Measurements from ENCODE around the gene PLCL1. TPM values are rescaled to one million over a fixed set of nuclear protein-coding genes. Genes with fewer than 3 reads are reported as not detected.

The PLCL1 gene
- total and polyA plus RNA-seq, 3 experiments from 2014 or later = 0.70 to 2.0 (median 0.71) TPM

- Histone ChIP-seq H3K4me3 (ENCODE audit: low read length) (no peak overlapping the region), H3K36me3 (ENCODE audit: insufficient read depth, low read length) (no peaks in the 10 kb centered on the region), H3K27ac (ENCODE audit: low read depth, low read length) (no peak overlapping the region), H3K9me3 (ENCODE audit: low read length) (no peaks in the 10 kb centered on the region), H3K27me3 (ENCODE audit: insufficient read depth, low read length, poor library complexity, severe bottlenecking) (no peaks in the 10 kb centered on the region), H3K4me1 (ENCODE audit: insufficient read depth, low read length) (peaks cover 16% of the 10 kb centered on the region)
- no peaks in the 10 kb centered on the region for H3K36me3 Mint-ChIP-seq
- no peak for DNase-seq
- POLR2A ChIA-PET = no interaction called here
- CTCF ChIA-PET = no interaction called here
- no peak overlapping the region for H3K27ac Mint-ChIP-seq
- H3K4me1 Mint-ChIP-seq = peaks cover 10 to 28% (median 11%) of the 10 kb centered on the region in 3 donors
- H3K4me3 Mint-ChIP-seq = no peak overlapping the region
- H3K27me3 Mint-ChIP-seq = peaks cover under 1 to 4% of the 10 kb centered on the region in 2 donors
- no peaks in the 10 kb centered on the region for H3K9me3 Mint-ChIP-seq
Measured at GRCh38 chr2:197937814-197938213, 133.4 kb downstream of the PLCL1 start.

GRCh38 chr2:197938555-197938954 lies 134.2 kb downstream of the PLCL1 start:
- CTCF ChIA-PET = no interaction called here
- H3K27me3 ChIP-seq (ENCODE audit: insufficient read depth, low read length, poor library complexity, severe bottlenecking) = no peaks in the 10 kb centered on the region
- no peak overlapping the region for H3K4me3 Mint-ChIP-seq
- DNase-seq = no peak
- H3K9me3 ChIP-seq (ENCODE audit: low read length) = no peaks in the 10 kb centered on the region
- H3K4me1 Mint-ChIP-seq = peaks cover 10 to 24% (median 10%) of the 10 kb centered on the region in 3 donors
- H3K36me3 ChIP-seq (ENCODE audit: insufficient read depth, low read length) = no peaks in the 10 kb centered on the region
- H3K27ac ChIP-seq (ENCODE audit: low read depth, low read length) = no peak overlapping the region
- no peaks in the 10 kb centered on the region for H3K36me3 Mint-ChIP-seq
- POLR2A ChIA-PET = no interaction called here
- peaks cover 19% of the 10 kb centered on the region for H3K4me1 ChIP-seq (ENCODE audit: insufficient read depth, low read length)
- no peak overlapping the region for H3K27ac Mint-ChIP-seq
- no peak overlapping the region for H3K4me3 ChIP-seq (ENCODE audit: low read length)
- peaks cover 0 to 4% (median 0%) of the 10 kb centered on the region in 5 donors for H3K9me3 Mint-ChIP-seq
- H3K27me3 Mint-ChIP-seq = peaks cover 2 to 8% of the 10 kb centered on the region in 2 donors

- no peak overlapping the region for H3K27ac Mint-ChIP-seq
- no peak overlapping the region for H3K4me3 Mint-ChIP-seq
- ChIA-PET POLR2A (no interaction called here), CTCF (no interaction called here)
- Histone ChIP-seq H3K4me1 (ENCODE audit: insufficient read depth, low read length) (peaks cover 21% of the 10 kb centered on the region), H3K27me3 (ENCODE audit: insufficient read depth, low read length, poor library complexity, severe bottlenecking) (no peaks in the 10 kb centered on the region), H3K36me3 (ENCODE audit: insufficient read depth, low read length) (no peaks in the 10 kb centered on the region), H3K4me3 (ENCODE audit: low read length) (no peak overlapping the region), H3K9me3 (ENCODE audit: low read length) (no peaks in the 10 kb centered on the region), H3K27ac (ENCODE audit: low read depth, low read length) (no peak overlapping the region)
- no peaks in the 10 kb centered on the region for H3K36me3 Mint-ChIP-seq
- H3K4me1 Mint-ChIP-seq = peaks cover 3 to 16% (median 4%) of the 10 kb centered on the region in 3 donors
- no peak for DNase-seq
- peaks cover 0 to 8% (median 0%) of the 10 kb centered on the region in 5 donors for H3K9me3 Mint-ChIP-seq
- peaks cover 2 to 13% of the 10 kb centered on the region in 2 donors for H3K27me3 Mint-ChIP-seq
Measured at GRCh38 chr2:197939787-197940186, 135.4 kb downstream of the PLCL1 start.

GRCh38 chr2:197940382-197940781 lies 136.0 kb downstream of the PLCL1 start:
- H3K36me3 ChIP-seq (ENCODE audit: insufficient read depth, low read length) = no peaks in the 10 kb centered on the region
- H3K27me3 Mint-ChIP-seq = peaks cover 2 to 13% of the 10 kb centered on the region in 2 donors
- H3K27ac Mint-ChIP-seq = no peak overlapping the region
- peaks cover 0 to 8% (median 0%) of the 10 kb centered on the region in 5 donors for H3K9me3 Mint-ChIP-seq
- no peaks in the 10 kb centered on the region for H3K36me3 Mint-ChIP-seq
- no peaks in the 10 kb centered on the region for H3K27me3 ChIP-seq (ENCODE audit: insufficient read depth, low read length, poor library complexity, severe bottlenecking)
- CTCF ChIA-PET = no interaction called here
- peaks cover 0 to 10% (median 0%) of the 10 kb centered on the region in 3 donors for H3K4me1 Mint-ChIP-seq
- no peak overlapping the region for H3K4me3 ChIP-seq (ENCODE audit: low read length)
- no peak for DNase-seq
- peaks cover 17% of the 10 kb centered on the region for H3K4me1 ChIP-seq (ENCODE audit: insufficient read depth, low read length)
- no peak overlapping the region for H3K4me3 Mint-ChIP-seq
- no peak overlapping the region for H3K27ac ChIP-seq (ENCODE audit: low read depth, low read length)
- POLR2A ChIA-PET = no interaction called here
- H3K9me3 ChIP-seq (ENCODE audit: low read length) = no peaks in the 10 kb centered on the region

GRCh38 chr2:197941715-197942114 lies 137.3 kb downstream of the PLCL1 start:
- Mint-ChIP-seq H3K9me3 (peaks cover 0 to 8% (median 0%) of the 10 kb centered on the region in 5 donors), H3K4me3 (no peak overlapping the region), H3K27ac (no peak overlapping the region), H3K4me1 (peaks cover 0 to 9% (median 0%) of the 10 kb centered on the region in 3 donors), H3K36me3 (no peaks in the 10 kb centered on the region), H3K27me3 (peaks cover 2 to 13% of the 10 kb centered on the region in 2 donors)
- H3K9me3 ChIP-seq (ENCODE audit: low read length) = no peaks in the 10 kb centered on the region
- DNase-seq = no peak
- H3K36me3 ChIP-seq (ENCODE audit: insufficient read depth, low read length) = no peaks in the 10 kb centered on the region
- peaks cover 14% of the 10 kb centered on the region for H3K4me1 ChIP-seq (ENCODE audit: insufficient read depth, low read length)
- POLR2A ChIA-PET = no interaction called here
- CTCF ChIA-PET = no interaction called here
- no peak overlapping the region for H3K4me3 ChIP-seq (ENCODE audit: low read length)
- no peaks in the 10 kb centered on the region for H3K27me3 ChIP-seq (ENCODE audit: insufficient read depth, low read length, poor library complexity, severe bottlenecking)
- H3K27ac ChIP-seq (ENCODE audit: low read depth, low read length) = no peak overlapping the region

GRCh38 chr2:197943731-197944130 lies 139.3 kb downstream of the PLCL1 start:
- H3K4me3 Mint-ChIP-seq = no peak overlapping the region

GRCh38 chr2:197944416-197945096 lies 140.2 kb downstream of the PLCL1 start:
- Histone ChIP-seq H3K27me3 (ENCODE audit: insufficient read depth, low read length, poor library complexity, severe bottlenecking) (no peaks in the 10 kb centered on the region), H3K9me3 (ENCODE audit: low read length) (no peaks in the 10 kb centered on the region), H3K27ac (ENCODE audit: low read depth, low read length) (no peak overlapping the region), H3K4me1 (ENCODE audit: insufficient read depth, low read length) (peaks cover 14% of the 10 kb centered on the region), H3K36me3 (ENCODE audit: insufficient read depth, low read length) (no peaks in the 10 kb centered on the region), H3K4me3 (ENCODE audit: low read length) (no peak overlapping the region)
- peaks cover 2 to 13% of the 10 kb centered on the region in 2 donors for H3K27me3 Mint-ChIP-seq
- peaks cover 0 to 9% (median 0%) of the 10 kb centered on the region in 3 donors for H3K4me1 Mint-ChIP-seq
- no peaks in the 10 kb centered on the region for H3K36me3 Mint-ChIP-seq
- no peak overlapping the region for H3K27ac Mint-ChIP-seq
- H3K4me3 Mint-ChIP-seq = no peak overlapping the region
- H3K9me3 Mint-ChIP-seq = peaks cover 0 to 8% (median 0%) of the 10 kb centered on the region in 5 donors
- POLR2A ChIA-PET = no interaction called here
- CTCF ChIA-PET = no interaction called here
- no peak for DNase-seq

More at GRCh38 chr2:197943731-197944130, 139.3 kb downstream of the PLCL1 start:
- H3K4me3 ChIP-seq (ENCODE audit: low read length) = no peak overlapping the region
- no peaks in the 10 kb centered on the region for H3K36me3 ChIP-seq (ENCODE audit: insufficient read depth, low read length)
- Mint-ChIP-seq H3K9me3 (peaks cover 0 to 8% (median 0%) of the 10 kb centered on the region in 5 donors), H3K36me3 (no peaks in the 10 kb centered on the region), H3K27me3 (peaks cover 2 to 13% of the 10 kb centered on the region in 2 donors), H3K4me1 (peaks cover 0 to 6% (median 0%) of the 10 kb centered on the region in 3 donors), H3K27ac (no peak overlapping the region)
- CTCF ChIA-PET = no interaction called here
- no peaks in the 10 kb centered on the region for H3K9me3 ChIP-seq (ENCODE audit: low read length)
- DNase-seq = no peak
- peaks cover 14% of the 10 kb centered on the region for H3K4me1 ChIP-seq (ENCODE audit: insufficient read depth, low read length)
- H3K27ac ChIP-seq (ENCODE audit: low read depth, low read length) = no peak overlapping the region
- POLR2A ChIA-PET = no interaction called here
- no peaks in the 10 kb centered on the region for H3K27me3 ChIP-seq (ENCODE audit: insufficient read depth, low read length, poor library complexity, severe bottlenecking)

GRCh38 chr2:197946562-197946961 lies 142.2 kb downstream of the PLCL1 start:
- H3K9me3 ChIP-seq (ENCODE audit: low read length) = no peaks in the 10 kb centered on the region
- H3K36me3 ChIP-seq (ENCODE audit: insufficient read depth, low read length) = no peaks in the 10 kb centered on the region
- no peak for DNase-seq
- peaks cover 2 to 13% of the 10 kb centered on the region in 2 donors for H3K27me3 Mint-ChIP-seq
- peaks cover 0 to 8% (median 0%) of the 10 kb centered on the region in 5 donors for H3K9me3 Mint-ChIP-seq
- H3K4me3 ChIP-seq (ENCODE audit: low read length) = no peak overlapping the region
- peaks cover 14% of the 10 kb centered on the region for H3K4me1 ChIP-seq (ENCODE audit: insufficient read depth, low read length)
- CTCF ChIA-PET = no interaction called here
- H3K4me1 Mint-ChIP-seq = peaks cover 0 to 9% (median 1%) of the 10 kb centered on the region in 3 donors
- no peaks in the 10 kb centered on the region for H3K36me3 Mint-ChIP-seq
- POLR2A ChIA-PET = no interaction called here
- no peak overlapping the region for H3K4me3 Mint-ChIP-seq
- no peak overlapping the region for H3K27ac ChIP-seq (ENCODE audit: low read depth, low read length)
- no peaks in the 10 kb centered on the region for H3K27me3 ChIP-seq (ENCODE audit: insufficient read depth, low read length, poor library complexity, severe bottlenecking)
- H3K27ac Mint-ChIP-seq = no peak overlapping the region

All from CD8-positive, alpha-beta memory T cell (primary cell).